GM11168 (cell line): ENCODE measurements around the gene EP400.

Source experiments
- in situ Hi-C: fragments of 300-500 bp; cut with MboI; formaldehyde crosslinking; loops from one replicate; pipeline ENCODE4 v1.12.0; 2022; ENCODE audit warnings: low sequenced_read_pairs; ENCODE audit not compliant: unreplicated experiment

Gene EP400

GRCh38 chr12:131949431-131950181, at the start of gene EP400:
EP400 (plus strand) TSS chr12:131949942; CDS start chr12:131960620, 10,678 bp downstream.
- in situ Hi-C loops, result no loop called here

GRCh38 chr12:131900397-131900796, 49.3 kb upstream of the EP400 start:
- in situ Hi-C loops, result no loop called here

GRCh38 chr12:131901431-131902331, 48.1 kb upstream of the EP400 start:
- in situ Hi-C loops, result no loop called here

- in situ Hi-C loops, result no loop called here
Measured at GRCh38 chr12:131902332-131903241, 47.2 kb upstream of the EP400 start.

GRCh38 chr12:131903270-131904255, 46.2 kb upstream of the EP400 start:
- in situ Hi-C loops, result no loop called here

- in situ Hi-C loops, result no loop called here
Measured at GRCh38 chr12:131904346-131904745, 45.4 kb upstream of the EP400 start.

GRCh38 chr12:131905081-131905629, 44.6 kb upstream of the EP400 start:
- in situ Hi-C loops, result no loop called here

- in situ Hi-C loops, result no loop called here
Measured at GRCh38 chr12:131905630-131906091, 44.1 kb upstream of the EP400 start.

- in situ Hi-C loops, result no loop called here
Measured at GRCh38 chr12:131907379-131908091, 42.2 kb upstream of the EP400 start.

- in situ Hi-C loops, result no loop called here
Measured at GRCh38 chr12:131908092-131909080, 41.4 kb upstream of the EP400 start.

GRCh38 chr12:131909081-131909751, 40.5 kb upstream of the EP400 start:
- in situ Hi-C loops, result no loop called here

- in situ Hi-C loops, result no loop called here
Measured at GRCh38 chr12:131909752-131910219, 40.0 kb upstream of the EP400 start.

GRCh38 chr12:131910302-131911027, 39.3 kb upstream of the EP400 start:
- in situ Hi-C loops, result no loop called here

GRCh38 chr12:131911028-131911650, 38.6 kb upstream of the EP400 start:
- in situ Hi-C loops, result no loop called here

- in situ Hi-C loops, result no loop called here
Measured at GRCh38 chr12:131911851-131912477, 37.8 kb upstream of the EP400 start.
